HG03045 (cell line): ENCODE data around the gene CAV3.

Experiments used
- ATAC-seq: cut with Tn5 transposase; IDR thresholded peaks from one replicate; pipeline ENCODE4 v1.9.1; 2021; ENCODE audit warnings: mild to moderate bottlenecking, moderate library complexity; ENCODE audit not compliant: unreplicated experiment

Gene CAV3

GRCh38 chr3:8760506-8760905, 26.9 kb downstream of the CAV3 start:
- ATAC-seq, result no peak

DNA sequence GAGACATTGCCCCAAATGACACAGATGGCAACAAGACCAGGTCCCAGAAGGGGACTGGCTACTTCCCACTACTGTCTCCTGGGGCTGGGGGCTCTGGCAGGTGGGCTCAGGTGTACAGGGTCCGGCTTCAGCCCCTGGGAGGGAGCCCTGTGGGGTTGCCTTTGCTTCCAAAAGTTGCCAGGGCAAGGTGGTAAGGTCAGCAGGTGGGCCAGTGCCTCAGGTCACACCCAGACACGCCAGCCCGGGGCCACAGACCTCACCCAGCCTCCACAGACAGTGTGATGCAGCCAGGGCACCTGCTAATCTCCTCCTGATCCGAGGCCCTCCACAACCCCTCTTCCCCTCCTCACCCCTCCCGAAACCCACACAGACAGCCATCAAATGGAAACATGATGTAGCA, 28.3 kb downstream of the CAV3 start:
- ATAC-seq, result no peak

GRCh38 chr3:8762607-8763377, 29.2 kb downstream of the CAV3 start:
- no peak for ATAC-seq

DNA sequence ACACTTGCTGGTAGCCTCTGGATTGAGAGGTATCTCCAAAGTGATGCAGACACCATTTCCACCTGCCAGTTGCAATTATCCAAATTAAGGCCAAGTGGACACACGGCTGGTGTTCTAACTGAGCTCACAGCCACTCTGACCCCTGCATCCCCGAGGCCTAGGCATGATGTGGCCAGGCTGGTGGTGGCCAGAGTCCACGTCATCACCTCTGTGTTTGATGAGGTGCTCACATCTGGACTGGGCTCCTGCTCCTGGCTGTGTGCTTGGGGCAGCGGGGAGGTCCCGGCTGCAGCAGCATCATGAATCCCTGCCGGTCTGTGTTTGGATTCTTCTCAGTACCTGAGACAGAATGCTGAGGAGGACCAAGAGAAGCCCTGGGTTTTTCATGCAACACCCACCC, 30.9 kb downstream of the CAV3 start:
- no peak for ATAC-seq

- ATAC-seq, result no peak
These were observed 31.9 kb downstream of the CAV3 start for GRCh38 chr3:8765528-8765927.

- ATAC-seq, result no peak
These were observed 32.5 kb downstream of the CAV3 start for GRCh38 chr3:8766148-8766547.

DNA sequence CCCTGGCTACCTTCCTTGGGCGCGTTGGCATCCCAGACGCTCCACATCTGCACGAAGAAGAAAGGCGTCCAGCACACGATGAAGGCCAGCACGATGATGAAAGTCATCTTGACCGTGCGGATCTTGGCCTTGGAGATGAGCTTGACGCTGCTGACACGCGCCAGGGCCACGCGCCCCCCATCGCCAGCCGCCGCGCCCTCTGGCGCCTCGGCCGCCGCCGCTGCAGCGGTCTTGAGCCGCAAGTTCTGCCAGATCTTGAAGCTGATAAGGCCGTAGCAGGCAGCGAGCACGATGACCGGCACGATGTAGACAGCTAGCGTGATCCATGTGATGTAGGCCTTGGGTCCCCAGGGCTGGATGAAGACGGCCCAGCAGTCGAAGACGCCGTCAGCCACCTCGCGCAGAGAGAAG, 33.7 kb downstream of the CAV3 start:
- no peak for ATAC-seq

DNA sequence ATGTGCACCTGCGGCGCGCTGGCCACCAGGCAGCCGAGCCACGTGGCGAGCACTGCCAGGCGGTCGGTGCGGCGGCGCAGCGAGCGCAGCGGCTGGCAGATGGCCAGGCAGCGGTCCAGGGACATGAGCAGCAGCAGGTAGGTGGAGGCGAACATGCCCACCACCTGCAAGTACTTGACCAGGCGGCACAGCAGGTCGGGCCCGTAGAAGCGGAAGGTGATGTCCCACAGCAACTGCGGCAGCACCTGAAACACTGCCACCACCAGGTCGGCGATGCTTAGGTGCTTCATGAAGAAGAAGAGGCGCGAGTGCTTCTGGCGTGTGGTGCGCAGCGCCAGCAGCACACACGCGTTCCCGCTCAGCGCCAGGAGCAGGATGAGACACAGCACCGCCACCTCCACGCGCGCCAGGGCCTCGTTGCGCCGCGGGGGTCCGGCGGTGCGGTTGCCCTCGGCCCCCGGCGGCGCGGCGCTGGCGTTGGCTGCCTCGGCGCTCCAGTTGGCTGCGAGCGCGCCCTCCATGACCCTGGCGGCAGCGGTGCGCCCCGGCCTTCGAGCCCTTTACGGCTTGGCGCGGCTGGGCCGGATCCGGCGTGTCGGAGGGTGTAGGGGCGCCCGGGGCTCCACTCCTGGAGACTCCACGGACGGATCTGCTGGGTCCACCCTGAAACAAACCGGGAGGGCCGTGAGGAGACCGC, 34.2 kb downstream of the CAV3 start:
- peak; percentile 43 for ATAC-seq

GRCh38 chr3:8768364-8769087, 34.9 kb downstream of the CAV3 start:
- peak; percentile 33 for ATAC-seq

DNA sequence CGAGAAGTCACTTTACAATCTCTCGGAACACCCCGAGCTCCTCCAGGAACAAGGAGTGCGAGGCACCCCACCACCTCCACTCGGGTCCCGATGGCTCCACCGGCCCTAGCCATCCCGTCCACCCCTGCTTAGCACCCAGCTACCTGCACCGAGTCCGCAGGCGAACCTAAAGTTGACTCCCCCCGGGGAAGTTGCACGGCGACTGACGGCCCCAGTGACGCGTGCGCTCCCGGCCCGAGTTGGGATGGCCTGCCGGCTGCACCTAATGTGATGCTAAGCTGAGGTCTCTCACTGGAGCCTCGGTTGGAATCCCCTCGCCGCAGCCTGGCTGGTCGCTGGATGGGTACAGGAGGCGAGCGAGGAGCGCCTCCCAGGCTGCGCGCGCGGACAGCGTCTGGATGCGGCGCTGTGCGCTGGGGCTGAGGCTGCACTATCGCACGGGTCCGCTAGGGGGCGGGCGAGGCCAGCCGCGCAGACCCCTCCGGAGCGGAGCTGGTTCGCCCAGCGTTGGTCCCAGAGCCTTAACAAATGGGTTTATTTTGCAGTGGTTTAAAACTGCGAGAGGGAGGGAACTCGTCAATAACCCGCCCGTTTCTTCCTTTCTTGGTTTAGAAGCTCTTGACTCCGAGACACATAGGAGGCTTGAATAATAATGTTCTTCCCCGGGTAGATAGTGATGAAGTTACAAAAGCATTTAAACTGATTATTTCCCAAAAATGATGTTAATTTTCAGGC, 35.7 kb downstream of the CAV3 start, which contains the start of gene OXTR:
TSS of gene OXTR (minus strand) at position 526 of the 735 bp plus-strand sequence. CDS start 1,426 bp downstream, outside the sequence.
- ATAC-seq, result peak; percentile 79

- ATAC-seq, result no peak
These were observed 40.4 kb downstream of the CAV3 start for GRCh38 chr3:8773941-8774542.

GRCh38 chr3:8775181-8775580, 41.6 kb downstream of the CAV3 start:
- ATAC-seq, result no peak

DNA sequence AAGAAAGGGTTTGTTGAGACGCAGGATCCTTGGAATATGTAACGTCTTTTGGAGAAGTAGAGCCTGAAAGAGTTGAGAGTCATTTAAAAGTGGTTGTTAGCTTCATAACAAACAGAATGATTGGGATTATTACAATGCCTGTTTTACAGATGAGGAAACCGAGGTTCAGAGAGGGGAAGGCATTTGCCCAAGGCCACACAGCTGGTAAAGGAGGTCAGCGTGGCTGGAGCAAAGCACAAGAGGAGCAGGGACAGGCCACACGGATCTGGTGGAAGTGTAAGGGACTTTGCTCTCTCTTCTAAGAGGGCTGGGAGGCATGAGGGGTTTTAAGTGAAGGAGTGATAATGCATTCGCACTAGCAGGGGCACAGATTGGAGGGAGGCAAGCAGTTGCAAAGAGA, 42.0 kb downstream of the CAV3 start:
- no peak for ATAC-seq

DNA sequence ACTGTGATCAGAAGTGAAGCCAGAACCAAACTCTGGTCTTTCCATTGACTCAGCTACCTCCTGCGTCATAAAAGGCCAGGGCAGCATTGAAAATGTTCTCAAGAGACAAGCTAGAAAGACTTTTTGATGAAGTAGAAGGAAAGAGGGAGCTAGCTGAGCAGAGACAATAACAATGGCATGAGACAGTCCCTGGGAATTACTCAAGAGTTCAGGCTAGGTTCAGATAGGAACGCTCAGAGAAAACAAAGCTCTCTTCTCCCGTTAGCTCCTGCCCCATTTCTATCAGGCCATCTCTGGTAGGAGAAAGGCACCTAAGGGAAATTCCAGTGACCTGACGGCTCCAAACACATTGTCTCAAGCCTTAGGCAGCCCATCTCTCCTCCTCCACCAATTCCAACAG, 42.8 kb downstream of the CAV3 start:
- no peak for ATAC-seq

- no peak for ATAC-seq
These were observed 43.8 kb downstream of the CAV3 start for GRCh38 chr3:8777201-8777977.

GRCh38 chr3:8777978-8778267, 44.3 kb downstream of the CAV3 start:
- no peak for ATAC-seq

DNA sequence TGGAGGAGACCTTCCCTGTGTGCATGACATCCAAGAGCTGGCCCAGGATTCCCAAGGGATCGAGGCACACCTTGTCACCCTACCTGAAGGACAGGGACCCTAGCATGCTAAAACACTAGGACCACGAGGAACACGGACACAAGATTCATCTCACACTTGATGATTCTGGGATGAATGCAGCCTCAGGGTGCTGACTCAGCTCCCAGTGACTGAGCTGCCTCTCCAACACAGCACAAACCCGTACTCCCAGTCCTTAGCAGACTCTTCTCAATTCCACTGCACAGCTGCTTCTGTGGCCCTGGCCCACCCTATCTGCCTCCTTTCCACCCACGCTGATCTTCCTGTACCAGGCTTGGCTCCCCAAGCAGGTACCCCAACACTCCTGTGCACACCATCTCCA, 44.9 kb downstream of the CAV3 start:
- ATAC-seq, result no peak

DNA sequence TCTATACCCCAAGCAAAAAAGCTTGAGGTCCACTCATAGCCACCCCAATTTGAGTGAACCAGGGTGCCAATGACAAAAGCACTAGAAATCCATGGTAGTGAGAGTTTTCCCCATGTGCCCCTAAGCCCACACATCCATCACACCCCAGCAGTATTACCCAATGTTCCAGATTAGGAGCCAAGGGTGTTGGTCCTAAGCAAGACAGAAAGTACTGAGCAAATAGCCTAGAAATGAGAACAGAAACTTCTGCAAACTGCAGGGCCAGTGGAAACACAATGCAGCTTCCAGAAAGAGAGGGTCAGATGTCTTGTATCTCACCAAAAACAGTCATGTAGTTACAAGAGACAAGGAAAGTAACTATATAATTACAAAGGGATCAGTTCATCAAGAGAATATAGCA, 46.7 kb downstream of the CAV3 start:
- no peak for ATAC-seq

DNA sequence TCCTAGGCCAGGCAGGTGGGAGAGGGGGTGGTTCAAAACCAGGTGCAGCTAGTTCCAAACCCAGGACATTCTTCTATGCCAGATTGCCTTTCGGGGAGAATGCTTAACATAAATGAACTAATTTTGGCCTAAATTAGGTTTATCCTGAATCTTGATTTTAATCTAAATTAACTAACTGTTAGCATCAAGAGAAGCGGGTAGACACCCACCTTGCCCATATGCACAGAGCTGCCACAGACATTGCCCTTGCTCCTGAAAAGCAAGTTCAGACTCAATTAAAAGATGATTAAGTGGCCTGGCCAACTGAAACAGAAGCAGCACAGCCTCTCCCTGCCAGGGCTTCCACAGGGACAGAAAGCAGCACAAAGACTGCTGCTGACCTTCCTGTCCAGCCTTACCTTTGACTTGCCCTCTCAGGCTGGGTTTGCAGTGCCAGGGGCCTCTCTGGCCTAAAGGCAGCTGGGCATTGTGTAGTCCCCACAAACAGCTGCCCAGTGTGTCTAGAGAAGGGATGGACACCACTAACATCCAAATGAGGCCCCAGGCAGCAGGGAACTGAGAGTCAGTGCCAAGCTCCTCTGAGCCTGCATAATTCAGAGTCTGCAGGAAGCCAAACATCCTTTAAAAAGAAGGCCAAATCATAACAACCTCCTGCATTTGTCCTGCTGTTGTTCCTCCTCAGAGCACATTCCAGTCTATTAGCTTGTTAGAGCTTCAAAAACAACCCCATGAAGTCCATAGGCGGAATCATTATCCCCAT, 51.3 kb downstream of the CAV3 start:
- no peak for ATAC-seq
